ENCODE measurements around the gene APCDD1L.
"Not testable (repeated sequence)": the region's sequence is repeated elsewhere in the genome, so short reads cannot be mapped to it uniquely, and the experiment has no call there.

The APCDD1L gene

GRCh38 chr20:58432186-58432954 is 82.8 kb downstream of the APCDD1L start:
- H3K4me3 ChIP-seq (ENCODE audit: low read length): no peak overlapping the region
- TF ChIP-seq ZNF274 (IDR thresholded peaks at IDR 0.05; ENCODE audit: low read depth, low read length): no peak

- TF ChIP-seq ZNF274 (IDR thresholded peaks at IDR 0.05; ENCODE audit: low read depth, low read length): no peak
- H3K4me3 ChIP-seq (ENCODE audit: low read length): no peak overlapping the region
Observed at GRCh38 chr20:58431134-58431533, 84.1 kb downstream of the APCDD1L start.

DNA sequence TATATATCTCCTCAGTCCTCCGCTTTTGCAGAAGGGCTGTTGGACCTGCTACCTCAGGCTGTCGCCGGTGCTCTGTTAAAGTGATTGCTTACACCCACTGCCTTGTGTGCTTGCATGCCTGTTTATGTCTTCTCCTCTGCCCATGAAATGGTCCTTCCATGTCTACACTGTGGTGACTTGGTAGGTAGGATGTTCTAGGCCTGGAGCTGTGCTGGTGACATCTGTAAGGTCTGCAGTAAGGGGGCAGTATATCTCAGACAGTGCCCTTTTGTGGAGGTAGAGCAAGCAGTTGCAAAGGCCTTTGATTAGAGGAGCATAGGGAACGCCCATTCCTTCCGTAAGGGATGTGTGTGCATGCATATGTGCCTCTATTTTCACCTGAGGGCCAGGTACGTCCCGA is 85.9 kb downstream of the APCDD1L start:
- no peak for TF ChIP-seq ZNF274 (IDR thresholded peaks at IDR 0.05; ENCODE audit: low read depth, low read length)
- no peak overlapping the region for H3K4me3 ChIP-seq (ENCODE audit: low read length)

GRCh38 chr20:58428364-58428763 is 86.8 kb downstream of the APCDD1L start:
- H3K4me3 ChIP-seq (ENCODE audit: low read length): no peak overlapping the region
- TF ChIP-seq ZNF274 (IDR thresholded peaks at IDR 0.05; ENCODE audit: low read depth, low read length): no peak

DNA sequence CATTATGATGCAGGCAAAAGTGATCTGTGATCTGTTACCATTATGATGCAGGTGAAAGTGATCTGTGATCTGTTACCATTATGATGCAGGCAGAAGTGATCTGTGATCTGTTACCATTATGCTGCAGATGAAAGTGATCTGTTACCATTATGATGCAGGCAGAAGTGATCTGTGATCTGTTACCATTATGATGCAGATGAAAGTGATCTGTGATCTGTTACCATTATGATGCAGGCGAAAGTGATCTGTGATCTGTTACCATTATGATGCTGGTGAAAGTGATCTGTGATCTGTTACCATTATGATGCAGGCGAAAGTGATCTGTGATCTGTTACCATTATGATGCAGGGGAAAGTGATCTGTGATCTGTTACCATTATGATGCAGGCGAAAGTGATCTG is 87.6 kb downstream of the APCDD1L start:
- H3K4me3 ChIP-seq (ENCODE audit: low read length): not testable (repeated sequence)

DNA sequence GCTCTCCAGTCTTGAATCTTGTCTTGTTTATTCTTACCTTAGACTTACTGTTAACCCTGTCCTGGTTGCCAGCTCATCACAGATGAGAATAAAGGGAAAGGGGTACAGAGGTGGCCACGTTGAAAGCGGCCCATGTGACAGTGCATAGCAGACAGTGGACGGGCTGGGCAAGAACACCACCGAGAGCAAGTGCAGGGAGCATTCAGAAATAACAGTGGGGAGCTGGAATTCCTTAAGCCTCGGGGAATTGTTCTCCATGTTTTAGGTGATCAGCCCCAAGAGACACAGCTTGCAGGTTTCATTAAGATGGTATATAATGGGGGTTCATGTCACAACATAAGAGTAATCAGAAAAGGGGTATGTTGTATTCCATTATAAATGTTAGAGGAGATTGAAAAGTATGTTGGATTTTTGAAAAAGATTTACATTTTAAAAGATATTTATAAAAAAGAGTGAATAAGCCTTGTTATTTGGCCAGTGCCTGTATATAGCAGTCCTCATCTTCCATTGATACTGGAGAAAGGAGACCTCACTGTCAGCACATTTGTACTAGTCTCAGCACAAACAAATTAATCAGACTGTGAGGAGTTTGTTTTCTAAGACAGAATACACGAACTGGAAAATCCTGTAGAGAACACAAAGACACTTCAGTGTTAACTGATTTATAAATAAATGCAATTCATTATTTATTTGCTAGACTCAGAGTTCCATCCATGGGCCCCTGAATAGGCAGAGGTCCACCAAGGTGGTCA is 90.8 kb downstream of the APCDD1L start:
- no peak for TF ChIP-seq ZNF274 (IDR thresholded peaks at IDR 0.05; ENCODE audit: low read depth, low read length)
- no peak overlapping the region for H3K4me3 ChIP-seq (ENCODE audit: low read length)

GRCh38 chr20:58421497-58421850 is 93.7 kb downstream of the APCDD1L start:
- no peak for TF ChIP-seq ZNF274 (IDR thresholded peaks at IDR 0.05; ENCODE audit: low read depth, low read length)
- no peak overlapping the region for H3K4me3 ChIP-seq (ENCODE audit: low read length)

DNA sequence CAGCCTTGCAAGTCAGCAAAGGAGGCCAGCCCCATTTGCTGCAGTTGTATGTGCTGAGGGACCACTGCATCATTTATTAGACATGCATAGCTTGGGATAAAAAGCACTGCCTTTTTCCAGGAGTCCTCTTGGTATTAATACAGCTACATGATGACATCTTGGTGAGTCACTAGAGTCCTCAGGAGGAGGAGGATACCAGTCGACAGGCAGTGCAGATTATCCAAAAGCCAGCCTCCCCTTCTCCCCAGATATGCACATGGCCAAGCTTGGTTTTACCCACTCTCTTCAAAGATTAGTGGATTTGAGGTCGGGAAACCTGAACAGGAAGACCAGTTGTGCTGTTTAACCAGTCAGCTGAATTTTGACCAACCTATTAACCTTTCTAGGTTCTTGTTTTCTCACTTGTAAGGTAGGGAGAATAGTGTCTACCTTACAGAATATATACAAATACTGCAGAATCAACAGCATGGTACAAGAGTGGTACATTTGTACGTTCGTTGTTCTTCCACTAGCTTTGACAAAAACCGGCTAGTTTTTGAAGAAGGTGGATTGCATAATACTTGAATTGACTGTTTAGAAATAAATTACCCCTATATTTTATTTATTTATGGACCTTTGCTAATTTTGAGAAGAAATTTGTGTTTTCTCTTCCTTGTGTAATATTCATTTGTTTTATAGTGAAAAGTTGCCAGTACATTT is 94.3 kb downstream of the APCDD1L start:
- no peak overlapping the region for H3K4me3 ChIP-seq (ENCODE audit: low read length)
- TF ChIP-seq ZNF274 (IDR thresholded peaks at IDR 0.05; ENCODE audit: low read depth, low read length): no peak

DNA sequence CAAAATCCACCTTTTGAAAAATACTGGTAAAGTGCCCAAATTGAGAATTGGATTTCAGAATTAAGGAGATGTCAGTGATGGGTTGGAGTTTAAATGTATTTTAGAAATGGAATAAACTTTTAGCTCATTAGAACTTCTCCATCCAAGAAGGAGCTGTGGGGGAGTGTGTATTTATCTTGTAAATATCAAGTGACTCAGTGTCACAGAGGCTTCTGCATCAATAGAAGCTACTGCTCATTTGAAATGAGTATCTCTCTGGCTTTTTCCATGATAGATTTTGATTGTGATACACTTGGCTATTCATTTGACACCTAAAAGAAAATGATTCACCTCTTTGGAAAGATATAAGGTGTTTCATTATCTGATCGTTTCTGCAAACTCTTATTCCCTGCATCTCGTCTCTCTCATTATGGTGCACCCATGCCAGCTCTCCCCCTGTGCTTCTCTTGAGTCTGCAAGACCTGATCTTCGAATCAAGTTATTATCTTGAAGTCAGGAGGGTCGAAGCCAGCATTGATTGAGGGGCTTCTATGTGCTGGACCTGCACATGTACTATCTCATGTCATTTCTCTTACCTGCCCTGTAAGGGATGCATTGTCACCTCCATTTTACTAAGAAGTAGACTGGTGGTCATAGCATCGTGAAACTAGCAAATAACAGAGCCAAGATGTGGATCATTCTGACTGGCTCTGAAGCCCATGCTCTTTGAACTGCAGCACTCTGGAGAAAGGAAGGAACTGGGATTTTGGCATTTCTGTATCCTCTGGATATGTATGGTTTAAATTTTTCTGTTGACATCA is 96.0 kb downstream of the APCDD1L start:
- no peak for TF ChIP-seq ZNF274 (IDR thresholded peaks at IDR 0.05; ENCODE audit: low read depth, low read length)
- H3K4me3 ChIP-seq (ENCODE audit: low read length): no peak overlapping the region

- no peak for TF ChIP-seq ZNF274 (IDR thresholded peaks at IDR 0.05; ENCODE audit: low read depth, low read length)
- no peak overlapping the region for H3K4me3 ChIP-seq (ENCODE audit: low read length)
Observed at GRCh38 chr20:58417438-58417837, 97.8 kb downstream of the APCDD1L start.

DNA sequence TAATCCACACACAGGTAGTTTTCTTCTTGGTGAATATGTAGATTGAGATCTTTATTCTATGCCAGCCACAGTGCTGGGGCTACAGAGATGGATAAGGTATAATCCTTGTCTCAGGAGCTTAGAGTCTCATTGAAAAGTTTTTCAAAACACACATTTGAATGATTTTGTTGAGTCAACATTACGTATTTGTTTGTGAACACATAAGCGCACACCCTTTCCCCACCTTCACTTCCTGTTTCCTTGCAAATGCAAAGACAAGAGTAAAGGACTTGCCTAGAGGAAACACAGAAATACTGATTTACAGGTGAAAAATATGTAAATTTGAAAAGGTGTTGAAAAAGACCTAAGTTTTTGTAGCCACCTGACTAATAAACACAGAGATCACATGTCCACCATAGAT is 98.4 kb downstream of the APCDD1L start:
- no peak overlapping the region for H3K4me3 ChIP-seq (ENCODE audit: low read length)

DNA sequence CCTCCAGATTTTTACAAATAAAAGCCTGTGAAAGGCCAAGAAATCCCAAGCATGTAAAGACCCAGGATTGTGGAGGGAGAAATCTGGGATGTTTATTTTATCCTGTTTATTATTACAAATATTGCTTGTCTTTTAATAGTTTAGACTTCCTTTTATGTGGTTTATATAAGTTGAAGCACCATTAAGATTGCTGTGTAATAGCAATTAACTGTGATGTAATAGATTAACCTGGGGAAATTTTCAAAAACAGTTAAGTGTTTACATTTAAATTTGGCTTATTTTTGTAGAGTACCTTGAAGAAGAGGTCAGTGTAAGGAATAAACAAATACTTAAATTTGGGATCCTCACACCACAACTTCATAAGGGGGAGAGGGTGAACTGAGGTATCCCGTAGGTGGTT is 99.1 kb downstream of the APCDD1L start:
- no peak overlapping the region for H3K4me3 ChIP-seq (ENCODE audit: low read length)
- no peak for TF ChIP-seq ZNF274 (IDR thresholded peaks at IDR 0.05; ENCODE audit: low read depth, low read length)

More for the DNA sequence above, 98.4 kb downstream of the APCDD1L start:
- no peak for TF ChIP-seq ZNF274 (IDR thresholded peaks at IDR 0.05; ENCODE audit: low read depth, low read length)

GRCh38 chr20:58414786-58415185 is 100.4 kb downstream of the APCDD1L start:
- H3K4me3 ChIP-seq (ENCODE audit: low read length): not testable (repeated sequence)

- H3K4me3 ChIP-seq (ENCODE audit: low read length): not testable (repeated sequence)
Observed at GRCh38 chr20:58414216-58414615, 101.0 kb downstream of the APCDD1L start.
